Neural crest cell (in vitro differentiated cells): ENCODE results near the gene ZFPL1. TPM values are rescaled to one million over a fixed set of nuclear protein-coding genes. Genes with fewer than 3 reads are reported as not detected.
"Not testable (repeated sequence)": the region's sequence is repeated elsewhere in the genome, so short reads cannot be mapped to it uniquely, and the experiment has no call there.

Experiments used
- DNase-seq: peaks from one replicate; pipeline ENCODE4 v3.0.0; 2021; ENCODE audit warnings: low read depth, mixed read lengths, low spot score
- H3K27ac Mint-ChIP-seq: one replicate; pipeline ENCODE4 v1.8.0; 2021; ENCODE audit warnings: mild to moderate bottlenecking, mixed read lengths; ENCODE audit not compliant: unreplicated experiment
- H3K27me3 Mint-ChIP-seq: 2 replicates; pipeline ENCODE4 v1.8.0; 2021; ENCODE audit warnings: low read depth, mild to moderate bottlenecking, mixed read lengths
- H3K36me3 Mint-ChIP-seq: 2 replicates; pipeline ENCODE4 v1.8.0; 2021; ENCODE audit warnings: low read depth, mild to moderate bottlenecking, mixed read lengths
- H3K4me1 Mint-ChIP-seq: 2 replicates; pipeline ENCODE4 v1.8.0; 2021; ENCODE audit warnings: mixed read lengths
- H3K4me3 Mint-ChIP-seq: one replicate; pipeline ENCODE4 v1.8.0; 2021; ENCODE audit warnings: mild to moderate bottlenecking, mixed read lengths
- H3K9me3 Mint-ChIP-seq: 2 replicates; pipeline ENCODE4 v1.8.0; 2021; ENCODE audit warnings: mixed read lengths
- total RNA-seq: library from RNA; stranded (reverse); gene quantifications from 2 replicates; pipeline ENCODE4 v1.2.1, GENCODE V29; 2021
- TF ChIP-seq, protein P1 (sequence below): fragments of 200-600 bp; sonication (generic); conservative IDR thresholded peaks from 2 replicates; pipeline ENCODE4 v1.5.0; 2021; ENCODE audit warnings: antibody characterized with exemption, mild to moderate bottlenecking

Gene ZFPL1
- total RNA-seq, 1 donor from 2014 or later: 35.7 TPM

DNA sequence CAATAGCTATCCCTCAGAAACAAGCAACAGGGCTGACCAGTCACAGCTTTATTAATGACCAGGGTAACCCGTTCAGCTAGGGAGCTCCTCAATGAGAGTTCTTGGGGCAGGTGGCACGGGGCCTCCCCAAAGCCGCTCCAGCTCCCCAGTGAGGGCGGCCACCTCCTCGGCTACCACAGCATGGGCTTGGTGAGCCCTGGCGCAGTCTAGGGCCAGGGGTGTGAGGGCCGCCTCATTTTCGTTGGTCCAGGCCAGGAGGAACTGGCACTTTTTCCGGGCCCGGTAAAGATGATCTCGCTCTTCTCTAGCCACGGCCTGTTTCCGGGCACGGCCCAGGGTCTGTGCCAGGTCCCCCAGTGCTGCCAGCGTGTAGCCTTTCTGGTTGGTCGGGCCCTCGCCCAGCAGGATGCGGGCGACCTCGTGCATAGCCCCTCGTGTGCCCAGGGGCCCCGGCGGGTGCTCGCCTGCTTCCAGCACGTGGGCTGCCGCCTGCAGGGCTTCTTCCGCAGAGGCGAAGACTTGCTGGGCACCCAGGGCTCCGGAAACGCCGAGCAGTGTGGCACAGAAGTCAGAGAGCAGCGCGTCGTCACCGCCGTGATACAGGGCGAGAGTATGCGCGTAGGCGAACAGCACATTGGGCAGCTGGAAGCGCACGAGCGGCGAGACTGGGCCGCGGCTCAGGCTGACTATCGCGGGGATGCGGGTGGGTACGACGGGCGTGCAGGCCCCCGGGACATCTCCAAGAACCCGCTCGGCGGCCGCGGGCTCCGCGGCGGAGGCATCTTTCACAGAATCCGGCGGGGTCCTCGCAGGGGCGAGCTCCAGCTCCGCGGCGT lies 32.6 kb downstream of the ZFPL1 start:
- Mint-ChIP-seq H3K36me3 (peaks cover 9% of the 10 kb centered on the region), H3K4me1 (peaks cover 44% of the 10 kb centered on the region), H3K27ac (peak overlapping the region; percentile 84)

DNA sequence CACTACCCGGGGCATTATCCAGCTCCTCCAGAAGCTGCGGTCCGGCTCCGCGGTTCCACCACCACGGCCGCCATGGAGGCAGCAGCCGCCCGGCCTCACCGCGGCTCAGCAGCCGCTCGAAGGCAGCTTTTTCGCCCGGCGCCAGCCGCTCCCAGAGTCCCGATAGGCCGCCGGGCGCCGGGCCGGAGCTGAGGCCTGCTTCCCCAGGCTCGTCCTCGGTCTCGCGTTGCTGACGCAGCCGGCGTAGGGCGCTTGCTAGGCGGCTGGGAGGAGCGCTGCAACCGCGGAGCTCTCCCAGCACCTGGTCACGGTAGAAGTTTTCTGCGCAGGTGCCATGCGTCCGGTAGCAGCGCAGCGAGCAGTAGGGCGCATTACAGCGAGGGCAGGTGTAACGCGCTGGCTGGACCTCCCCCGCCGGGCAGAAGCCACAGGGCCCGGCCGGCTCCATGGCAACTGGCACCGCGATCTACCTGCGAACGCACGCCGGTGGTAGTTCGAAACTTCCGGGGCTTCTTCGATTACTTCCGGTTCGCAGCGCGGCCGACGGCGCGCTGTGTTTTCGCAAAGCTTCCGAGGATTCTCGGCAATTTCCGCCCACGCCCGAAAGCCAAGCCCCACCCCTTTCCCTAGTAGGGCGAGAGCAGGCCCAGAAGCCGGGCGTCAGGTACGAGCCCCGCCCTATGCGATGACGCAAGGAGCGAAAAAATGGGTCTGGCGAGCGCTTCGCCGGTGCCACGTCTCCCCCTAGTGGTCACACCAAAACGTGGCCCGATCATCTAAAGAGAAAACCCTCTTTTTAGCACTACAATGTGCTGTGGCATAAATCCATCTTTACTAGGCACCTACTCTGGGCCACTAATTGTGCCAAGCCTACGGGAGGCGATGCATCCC lies 33.4 kb downstream of the ZFPL1 start, which contains the start of gene ZNHIT2:
Gene ZNHIT2, minus strand, starts transcription at position 496 of the 891 bp plus-strand sequence. Its CDS starts 48 bp downstream, at position 448.
- Mint-ChIP-seq H3K9me3 (no peaks in the 10 kb centered on the region), H3K27ac (peak within 1 kb of the TSS; percentile 95), H3K36me3 (peaks cover 15% of the 10 kb centered on the region), H3K4me3 (peak within 1 kb of the TSS; percentile 100), H3K4me1 (peaks cover 53% of the 10 kb centered on the region), H3K27me3 (peaks cover 10% of the 10 kb centered on the region)
- TF ChIP-seq, protein P1, sequence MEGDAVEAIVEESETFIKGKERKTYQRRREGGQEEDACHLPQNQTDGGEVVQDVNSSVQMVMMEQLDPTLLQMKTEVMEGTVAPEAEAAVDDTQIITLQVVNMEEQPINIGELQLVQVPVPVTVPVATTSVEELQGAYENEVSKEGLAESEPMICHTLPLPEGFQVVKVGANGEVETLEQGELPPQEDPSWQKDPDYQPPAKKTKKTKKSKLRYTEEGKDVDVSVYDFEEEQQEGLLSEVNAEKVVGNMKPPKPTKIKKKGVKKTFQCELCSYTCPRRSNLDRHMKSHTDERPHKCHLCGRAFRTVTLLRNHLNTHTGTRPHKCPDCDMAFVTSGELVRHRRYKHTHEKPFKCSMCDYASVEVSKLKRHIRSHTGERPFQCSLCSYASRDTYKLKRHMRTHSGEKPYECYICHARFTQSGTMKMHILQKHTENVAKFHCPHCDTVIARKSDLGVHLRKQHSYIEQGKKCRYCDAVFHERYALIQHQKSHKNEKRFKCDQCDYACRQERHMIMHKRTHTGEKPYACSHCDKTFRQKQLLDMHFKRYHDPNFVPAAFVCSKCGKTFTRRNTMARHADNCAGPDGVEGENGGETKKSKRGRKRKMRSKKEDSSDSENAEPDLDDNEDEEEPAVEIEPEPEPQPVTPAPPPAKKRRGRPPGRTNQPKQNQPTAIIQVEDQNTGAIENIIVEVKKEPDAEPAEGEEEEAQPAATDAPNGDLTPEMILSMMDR: peak; percentile 94
- peak; percentile 99 for DNase-seq

More for the DNA sequence above, 32.6 kb downstream of the ZFPL1 start:
- no peak for DNase-seq
- Mint-ChIP-seq H3K27me3 (peaks cover 14% of the 10 kb centered on the region), H3K9me3 (no peaks in the 10 kb centered on the region), H3K4me3 (peak overlapping the region; percentile 99)
- TF ChIP-seq, protein P1: no peak

DNA sequence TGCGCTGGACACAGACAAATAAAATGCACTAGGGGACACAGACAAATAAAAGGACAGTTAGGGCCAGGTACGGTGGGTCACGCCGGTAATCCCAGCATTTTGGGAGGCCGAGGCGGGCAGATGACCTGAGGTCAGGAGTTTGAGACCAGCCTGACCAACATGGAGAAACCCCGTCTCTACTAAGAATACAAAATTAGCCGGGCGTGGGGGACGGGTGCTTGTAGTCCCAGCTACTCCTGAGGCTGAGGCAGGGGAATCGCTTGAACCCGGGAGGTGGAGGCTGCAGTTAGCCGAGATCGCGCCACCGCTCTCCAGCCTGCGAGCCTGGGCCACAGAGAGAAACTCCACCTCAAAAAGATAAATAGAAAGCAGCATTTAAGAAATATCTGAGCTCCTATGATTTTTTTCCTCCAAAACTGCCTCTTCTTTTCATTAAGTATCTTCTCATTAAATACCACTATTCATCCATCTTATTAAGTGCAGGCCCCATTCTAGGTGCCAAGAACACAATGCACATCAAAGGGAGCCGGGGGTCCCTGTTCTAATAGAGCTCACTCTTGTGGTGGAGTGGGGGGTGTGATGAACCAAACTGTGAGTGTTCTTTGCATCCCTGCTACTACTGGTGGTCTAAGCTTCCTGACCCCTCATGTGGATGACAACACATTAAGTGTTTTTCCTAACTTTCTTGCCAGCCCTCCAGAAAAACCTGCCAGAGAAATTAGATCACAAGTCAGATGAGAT lies 34.2 kb downstream of the ZFPL1 start:
- DNase-seq: no peak
- H3K9me3 Mint-ChIP-seq: no peaks in the 10 kb centered on the region
- peaks cover 10% of the 10 kb centered on the region for H3K27me3 Mint-ChIP-seq
- peaks cover 15% of the 10 kb centered on the region for H3K36me3 Mint-ChIP-seq
- peak overlapping the region; percentile 73 for H3K27ac Mint-ChIP-seq
- peak overlapping the region; percentile 100 for H3K4me3 Mint-ChIP-seq
- TF ChIP-seq, protein P1: peak; percentile 52
- peaks cover 54% of the 10 kb centered on the region for H3K4me1 Mint-ChIP-seq

DNA sequence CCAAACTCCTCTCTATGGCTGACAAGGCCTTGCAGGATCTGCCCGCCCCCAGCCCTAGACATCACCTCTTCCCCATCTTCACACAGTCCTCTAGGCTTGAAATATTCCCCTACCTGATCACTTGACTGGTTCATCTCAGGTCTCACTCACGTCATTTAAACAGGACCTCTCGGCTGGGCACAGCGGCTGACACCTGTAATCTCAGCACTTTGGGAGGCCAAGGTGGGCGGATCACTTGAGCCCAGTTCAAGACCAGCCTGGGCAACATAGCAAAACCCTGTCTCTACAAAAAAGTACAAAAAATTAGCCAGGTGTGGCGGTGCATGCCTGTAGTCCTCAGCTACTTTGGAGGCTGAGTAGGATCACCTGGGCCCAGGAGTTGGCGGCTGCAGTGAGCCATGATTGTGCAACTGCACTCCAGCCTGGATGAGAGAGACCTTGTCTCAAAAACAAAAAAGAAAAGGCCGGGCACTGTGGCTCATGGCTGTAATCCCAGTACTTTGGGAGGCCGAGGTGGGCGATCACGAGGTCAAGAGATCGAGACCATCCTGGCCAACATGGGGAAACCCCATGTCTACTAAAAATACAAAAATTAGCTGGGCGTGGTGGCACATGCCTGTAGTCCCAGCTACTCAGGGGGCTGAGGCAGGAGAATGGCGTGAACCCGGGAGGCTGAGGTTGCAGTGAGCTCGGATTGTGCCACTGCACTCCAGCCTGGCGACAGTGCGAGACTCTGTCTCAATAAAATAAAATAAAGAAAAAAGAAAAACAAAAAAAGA lies 35.1 kb downstream of the ZFPL1 start:
- Mint-ChIP-seq H3K36me3 (peaks cover 15% of the 10 kb centered on the region), H3K4me3 (peak overlapping the region; percentile 100), H3K4me1 (peaks cover 48% of the 10 kb centered on the region)
- not testable (repeated sequence) for H3K9me3 Mint-ChIP-seq, DNase-seq, H3K27ac Mint-ChIP-seq, H3K27me3 Mint-ChIP-seq

DNA sequence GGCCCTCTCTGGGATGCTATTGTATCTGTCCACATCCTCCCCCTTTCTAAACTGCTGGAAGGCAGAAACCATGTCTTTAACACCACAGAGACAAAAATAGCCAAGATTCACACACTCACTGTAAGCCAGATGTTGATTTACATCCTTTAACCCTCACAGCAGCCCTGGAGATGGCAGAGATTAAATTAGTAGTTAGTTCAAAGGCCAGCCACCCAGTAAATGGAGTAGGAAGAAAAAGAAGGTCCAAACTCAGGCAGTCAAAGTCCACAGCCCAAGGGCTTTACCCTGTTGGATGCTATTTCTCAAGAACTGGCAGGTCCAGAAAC lies 35.6 kb downstream of the ZFPL1 start:
- H3K36me3 Mint-ChIP-seq: peaks cover 15% of the 10 kb centered on the region
- TF ChIP-seq, protein P1: no peak
- H3K4me1 Mint-ChIP-seq: peaks cover 49% of the 10 kb centered on the region

More for the DNA sequence above, 35.6 kb downstream of the ZFPL1 start:
- peaks cover 10% of the 10 kb centered on the region for H3K27me3 Mint-ChIP-seq
- no peak for DNase-seq
- peak overlapping the region; percentile 100 for H3K4me3 Mint-ChIP-seq
- no peak overlapping the region for H3K27ac Mint-ChIP-seq
- H3K9me3 Mint-ChIP-seq: no peaks in the 10 kb centered on the region
